OCI-LY1 (cell line): ENCODE data around the gene YTHDC1.

ENCODE experiments used
- EZH2 ChIP-seq: fragments of 200-600 bp; sonication (generic), shearing (Covaris generic); IDR thresholded peaks from 2 replicates; pipeline ENCODE4 v1.8.0; 2017; ENCODE audit warnings: borderline replicate concordance, mixed run types, mild to moderate bottlenecking, antibody characterized with exemption, low read length, moderate library complexity, mixed read lengths
- TF ChIP-seq, protein P1 (sequence below): fragments of 200-600 bp; sonication (generic), shearing (Covaris generic); IDR thresholded peaks from 2 replicates; pipeline ENCODE4 v1.5.1; 2017; ENCODE audit warnings: mild to moderate bottlenecking, antibody characterized with exemption, low read length, moderate library complexity, mixed read lengths

DNA sequence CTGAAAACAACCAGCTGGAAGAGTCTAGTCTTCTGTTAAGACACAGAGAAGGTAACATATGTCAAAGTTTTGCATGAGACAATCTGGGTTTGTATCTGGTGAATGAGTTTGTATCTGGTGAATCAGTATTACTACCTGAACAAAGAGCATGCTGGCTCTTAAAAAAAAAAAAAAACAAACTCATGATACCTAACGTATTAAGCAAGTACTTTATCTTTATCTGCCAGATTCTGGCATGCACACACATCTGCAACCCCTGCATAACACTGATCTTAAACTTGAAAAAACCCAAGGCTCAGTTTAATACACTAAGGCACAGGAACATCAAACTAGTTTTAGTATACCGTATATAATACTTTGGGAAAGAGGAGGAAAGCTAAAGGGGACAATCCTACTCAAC lies 5.8 kb downstream of the YTHDC1 start:
- TF ChIP-seq, protein P1, sequence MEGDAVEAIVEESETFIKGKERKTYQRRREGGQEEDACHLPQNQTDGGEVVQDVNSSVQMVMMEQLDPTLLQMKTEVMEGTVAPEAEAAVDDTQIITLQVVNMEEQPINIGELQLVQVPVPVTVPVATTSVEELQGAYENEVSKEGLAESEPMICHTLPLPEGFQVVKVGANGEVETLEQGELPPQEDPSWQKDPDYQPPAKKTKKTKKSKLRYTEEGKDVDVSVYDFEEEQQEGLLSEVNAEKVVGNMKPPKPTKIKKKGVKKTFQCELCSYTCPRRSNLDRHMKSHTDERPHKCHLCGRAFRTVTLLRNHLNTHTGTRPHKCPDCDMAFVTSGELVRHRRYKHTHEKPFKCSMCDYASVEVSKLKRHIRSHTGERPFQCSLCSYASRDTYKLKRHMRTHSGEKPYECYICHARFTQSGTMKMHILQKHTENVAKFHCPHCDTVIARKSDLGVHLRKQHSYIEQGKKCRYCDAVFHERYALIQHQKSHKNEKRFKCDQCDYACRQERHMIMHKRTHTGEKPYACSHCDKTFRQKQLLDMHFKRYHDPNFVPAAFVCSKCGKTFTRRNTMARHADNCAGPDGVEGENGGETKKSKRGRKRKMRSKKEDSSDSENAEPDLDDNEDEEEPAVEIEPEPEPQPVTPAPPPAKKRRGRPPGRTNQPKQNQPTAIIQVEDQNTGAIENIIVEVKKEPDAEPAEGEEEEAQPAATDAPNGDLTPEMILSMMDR = no peak
- no peak for TF ChIP-seq EZH2
